Liver (tissue), 3 donors: ENCODE data around the gene EGFR.

Experiments
- EGR1 ChIP-seq, 2 donors: IDR thresholded peaks; 2 replicates each; pipeline ENCODE4 v1.6.1; 2016 to 2018; ENCODE audit warnings: antibody characterized with exemption in 2 of 2, low read depth in 2 of 2
- FOXA1 ChIP-seq: IDR thresholded peaks from 2 replicates; pipeline ENCODE4 v1.6.1; 2016; ENCODE audit warnings: antibody characterized with exemption
- GABPA ChIP-seq, 2 donors: IDR thresholded peaks in 1 of 2; conservative IDR thresholded peaks in 1 of 2; 2 replicates each; pipeline ENCODE4 v1.6.1; 2016; ENCODE audit warnings: antibody characterized with exemption in 2 of 2, mild to moderate bottlenecking in 1 of 2, moderate library complexity in 1 of 2
- JUND ChIP-seq, 2 donors: IDR thresholded peaks; 2 replicates each; pipeline ENCODE4 v1.6.1; 2016; ENCODE audit warnings: antibody characterized with exemption in 2 of 2
- NR2F2 ChIP-seq: IDR thresholded peaks from 2 replicates; pipeline ENCODE4 v1.6.1; 2016; ENCODE audit warnings: antibody characterized with exemption
- RAD21 ChIP-seq, 2 donors: IDR thresholded peaks; 2 replicates each; pipeline ENCODE4 v1.6.1; 2016; ENCODE audit warnings: antibody characterized with exemption in 2 of 2, mild to moderate bottlenecking in 2 of 2
- TAF1 ChIP-seq: conservative IDR thresholded peaks from 2 replicates; pipeline ENCODE4 v1.6.1; 2016; ENCODE audit warnings: antibody characterized with exemption, mild to moderate bottlenecking
- YY1 ChIP-seq: IDR thresholded peaks from 2 replicates; pipeline ENCODE4 v1.6.1; 2016; ENCODE audit warnings: antibody characterized with exemption, mild to moderate bottlenecking
- TF ChIP-seq, protein P1 (sequence below): fragments of 150-350 bp; IDR thresholded peaks from 2 replicates; pipeline ENCODE4 v1.5.1; 2017; ENCODE audit warnings: improper control_type of control experiment, low read depth, low read length; ENCODE audit not compliant: missing input control
- TF ChIP-seq, protein P2 (sequence below): IDR thresholded peaks from 2 replicates; pipeline ENCODE4 v1.6.1; 2016; ENCODE audit warnings: antibody characterized with exemption
- TF ChIP-seq, protein P3 (sequence below): IDR thresholded peaks from 2 replicates; pipeline ENCODE4 v1.6.1; 2016; ENCODE audit warnings: antibody characterized with exemption, mild to moderate bottlenecking
- TF ChIP-seq, protein P4 (sequence below): IDR thresholded peaks from 2 replicates; pipeline ENCODE4 v1.6.1; 2016; ENCODE audit warnings: antibody characterized with exemption
- TF ChIP-seq, protein P5 (sequence below): IDR thresholded peaks from 2 replicates; pipeline ENCODE4 v1.6.1; 2016; ENCODE audit warnings: antibody characterized with exemption
- donor health status: healthy.
- donor health status: healthy.

GRCh38 chr7:55212176-55212575 is 193.4 kb downstream of the EGFR start:
- TF ChIP-seq, protein P1, sequence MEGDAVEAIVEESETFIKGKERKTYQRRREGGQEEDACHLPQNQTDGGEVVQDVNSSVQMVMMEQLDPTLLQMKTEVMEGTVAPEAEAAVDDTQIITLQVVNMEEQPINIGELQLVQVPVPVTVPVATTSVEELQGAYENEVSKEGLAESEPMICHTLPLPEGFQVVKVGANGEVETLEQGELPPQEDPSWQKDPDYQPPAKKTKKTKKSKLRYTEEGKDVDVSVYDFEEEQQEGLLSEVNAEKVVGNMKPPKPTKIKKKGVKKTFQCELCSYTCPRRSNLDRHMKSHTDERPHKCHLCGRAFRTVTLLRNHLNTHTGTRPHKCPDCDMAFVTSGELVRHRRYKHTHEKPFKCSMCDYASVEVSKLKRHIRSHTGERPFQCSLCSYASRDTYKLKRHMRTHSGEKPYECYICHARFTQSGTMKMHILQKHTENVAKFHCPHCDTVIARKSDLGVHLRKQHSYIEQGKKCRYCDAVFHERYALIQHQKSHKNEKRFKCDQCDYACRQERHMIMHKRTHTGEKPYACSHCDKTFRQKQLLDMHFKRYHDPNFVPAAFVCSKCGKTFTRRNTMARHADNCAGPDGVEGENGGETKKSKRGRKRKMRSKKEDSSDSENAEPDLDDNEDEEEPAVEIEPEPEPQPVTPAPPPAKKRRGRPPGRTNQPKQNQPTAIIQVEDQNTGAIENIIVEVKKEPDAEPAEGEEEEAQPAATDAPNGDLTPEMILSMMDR = no peak
- TF ChIP-seq, protein P2, sequence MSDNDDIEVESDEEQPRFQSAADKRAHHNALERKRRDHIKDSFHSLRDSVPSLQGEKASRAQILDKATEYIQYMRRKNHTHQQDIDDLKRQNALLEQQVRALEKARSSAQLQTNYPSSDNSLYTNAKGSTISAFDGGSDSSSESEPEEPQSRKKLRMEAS = no peak
- no peak for TF ChIP-seq FOXA1
- no peak for TF ChIP-seq RAD21 (IDR thresholded peaks at IDR 0.05)
- TF ChIP-seq EGR1 (IDR thresholded peaks at IDR 0.05; ENCODE audit: low read depth in 2 of 2) = no peak
- no peak for TF ChIP-seq JUND (IDR thresholded peaks at IDR 0.05)
- TF ChIP-seq GABPA (IDR thresholded peaks at IDR 0.05 in 1 of 2, conservative IDR thresholded peaks at IDR 0.05 in 1 of 2) = no peak
- TF ChIP-seq, protein P3, sequence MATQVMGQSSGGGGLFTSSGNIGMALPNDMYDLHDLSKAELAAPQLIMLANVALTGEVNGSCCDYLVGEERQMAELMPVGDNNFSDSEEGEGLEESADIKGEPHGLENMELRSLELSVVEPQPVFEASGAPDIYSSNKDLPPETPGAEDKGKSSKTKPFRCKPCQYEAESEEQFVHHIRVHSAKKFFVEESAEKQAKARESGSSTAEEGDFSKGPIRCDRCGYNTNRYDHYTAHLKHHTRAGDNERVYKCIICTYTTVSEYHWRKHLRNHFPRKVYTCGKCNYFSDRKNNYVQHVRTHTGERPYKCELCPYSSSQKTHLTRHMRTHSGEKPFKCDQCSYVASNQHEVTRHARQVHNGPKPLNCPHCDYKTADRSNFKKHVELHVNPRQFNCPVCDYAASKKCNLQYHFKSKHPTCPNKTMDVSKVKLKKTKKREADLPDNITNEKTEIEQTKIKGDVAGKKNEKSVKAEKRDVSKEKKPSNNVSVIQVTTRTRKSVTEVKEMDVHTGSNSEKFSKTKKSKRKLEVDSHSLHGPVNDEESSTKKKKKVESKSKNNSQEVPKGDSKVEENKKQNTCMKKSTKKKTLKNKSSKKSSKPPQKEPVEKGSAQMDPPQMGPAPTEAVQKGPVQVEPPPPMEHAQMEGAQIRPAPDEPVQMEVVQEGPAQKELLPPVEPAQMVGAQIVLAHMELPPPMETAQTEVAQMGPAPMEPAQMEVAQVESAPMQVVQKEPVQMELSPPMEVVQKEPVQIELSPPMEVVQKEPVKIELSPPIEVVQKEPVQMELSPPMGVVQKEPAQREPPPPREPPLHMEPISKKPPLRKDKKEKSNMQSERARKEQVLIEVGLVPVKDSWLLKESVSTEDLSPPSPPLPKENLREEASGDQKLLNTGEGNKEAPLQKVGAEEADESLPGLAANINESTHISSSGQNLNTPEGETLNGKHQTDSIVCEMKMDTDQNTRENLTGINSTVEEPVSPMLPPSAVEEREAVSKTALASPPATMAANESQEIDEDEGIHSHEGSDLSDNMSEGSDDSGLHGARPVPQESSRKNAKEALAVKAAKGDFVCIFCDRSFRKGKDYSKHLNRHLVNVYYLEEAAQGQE = no peak
- TF ChIP-seq, protein P4, sequence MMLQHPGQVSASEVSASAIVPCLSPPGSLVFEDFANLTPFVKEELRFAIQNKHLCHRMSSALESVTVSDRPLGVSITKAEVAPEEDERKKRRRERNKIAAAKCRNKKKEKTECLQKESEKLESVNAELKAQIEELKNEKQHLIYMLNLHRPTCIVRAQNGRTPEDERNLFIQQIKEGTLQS = no peak
- TF ChIP-seq, protein P5, sequence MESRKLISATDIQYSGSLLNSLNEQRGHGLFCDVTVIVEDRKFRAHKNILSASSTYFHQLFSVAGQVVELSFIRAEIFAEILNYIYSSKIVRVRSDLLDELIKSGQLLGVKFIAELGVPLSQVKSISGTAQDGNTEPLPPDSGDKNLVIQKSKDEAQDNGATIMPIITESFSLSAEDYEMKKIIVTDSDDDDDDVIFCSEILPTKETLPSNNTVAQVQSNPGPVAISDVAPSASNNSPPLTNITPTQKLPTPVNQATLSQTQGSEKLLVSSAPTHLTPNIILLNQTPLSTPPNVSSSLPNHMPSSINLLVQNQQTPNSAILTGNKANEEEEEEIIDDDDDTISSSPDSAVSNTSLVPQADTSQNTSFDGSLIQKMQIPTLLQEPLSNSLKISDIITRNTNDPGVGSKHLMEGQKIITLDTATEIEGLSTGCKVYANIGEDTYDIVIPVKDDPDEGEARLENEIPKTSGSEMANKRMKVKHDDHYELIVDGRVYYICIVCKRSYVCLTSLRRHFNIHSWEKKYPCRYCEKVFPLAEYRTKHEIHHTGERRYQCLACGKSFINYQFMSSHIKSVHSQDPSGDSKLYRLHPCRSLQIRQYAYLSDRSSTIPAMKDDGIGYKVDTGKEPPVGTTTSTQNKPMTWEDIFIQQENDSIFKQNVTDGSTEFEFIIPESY = no peak
- no peak for TF ChIP-seq TAF1
- TF ChIP-seq NR2F2 = no peak
- TF ChIP-seq YY1 = no peak
